ENCODE results near the gene EXOC3L4. TPM values are rescaled to one million over a fixed set of nuclear protein-coding genes. Genes with fewer than 3 reads are reported as not detected.

The EXOC3L4 gene
- total RNA-seq, 1 experiment from 2014 or later, result not detected

DNA sequence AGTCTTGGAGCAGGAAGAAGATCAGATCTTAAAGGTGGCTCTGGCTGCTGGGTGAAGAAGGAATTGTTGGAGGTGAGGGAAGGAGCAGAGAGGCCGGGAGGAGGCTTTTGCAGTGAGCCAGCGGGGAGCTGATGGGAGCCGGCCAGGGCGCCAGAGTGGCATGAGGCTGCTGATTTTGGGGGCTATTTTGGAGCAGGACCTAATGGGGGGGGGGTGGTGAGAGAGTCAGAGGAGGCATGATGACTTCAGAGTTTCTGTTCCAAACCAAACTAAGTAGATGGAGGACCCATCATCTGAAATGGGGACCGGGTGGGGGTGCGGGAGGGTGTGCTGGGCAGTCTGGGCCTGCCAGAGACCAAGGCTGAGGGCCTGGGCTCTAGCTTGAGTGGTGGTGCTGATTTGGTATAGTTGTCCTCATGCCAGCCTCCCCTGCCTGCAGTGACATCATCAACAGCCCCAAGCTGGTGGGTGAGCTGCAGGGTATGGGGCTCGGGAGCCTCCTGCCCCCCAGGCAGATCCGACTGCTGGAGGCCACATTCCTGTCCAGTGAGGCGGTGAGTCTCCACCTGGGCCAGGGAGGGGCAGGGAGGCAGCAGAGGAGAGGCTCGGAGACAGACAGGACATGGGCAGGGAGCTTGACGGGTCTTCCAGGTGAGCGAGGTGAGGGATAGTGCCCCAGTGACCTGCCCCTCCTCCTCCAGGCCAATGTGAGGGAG, 34.9 kb downstream of the EXOC3L4 start:
- intact Hi-C loops (cut with micrococcal nuclease), result no loop called here
- CTCF ChIA-PET, result interaction anchor here (0.6 to 7.3 kb wide), 4 partner anchors 8 to 163 kb away, joined by 3 to 50 read pairs (median 6); no protein-coding TSS in a partner anchor
- Mint-ChIP-seq H3K36me3 (ENCODE audit: insufficient read depth, unreplicated experiment) (no peaks in the 10 kb centered on the region), H3K27ac (ENCODE audit: low read depth, unreplicated experiment) (peak overlapping the region; percentile 11), H3K27me3 (ENCODE audit: insufficient read depth, unreplicated experiment) (no peaks in the 10 kb centered on the region), H3K4me3 (ENCODE audit: unreplicated experiment) (peak overlapping the region; percentile 37), H3K4me1 (ENCODE audit: insufficient read depth, unreplicated experiment) (peaks cover 45% of the 10 kb centered on the region), H3K9me3 (ENCODE audit: unreplicated experiment) (no peaks in the 10 kb centered on the region)
- DNase-seq (ENCODE audit: unreplicated experiment), result no peak
- POLR2A ChIA-PET, result interaction anchor here (0.6 to 2.0 kb wide), 7 partner anchors 8 to 206 kb away, joined by 3 to 10 read pairs (median 5); no protein-coding TSS in a partner anchor
- TF ChIP-seq, protein P1, sequence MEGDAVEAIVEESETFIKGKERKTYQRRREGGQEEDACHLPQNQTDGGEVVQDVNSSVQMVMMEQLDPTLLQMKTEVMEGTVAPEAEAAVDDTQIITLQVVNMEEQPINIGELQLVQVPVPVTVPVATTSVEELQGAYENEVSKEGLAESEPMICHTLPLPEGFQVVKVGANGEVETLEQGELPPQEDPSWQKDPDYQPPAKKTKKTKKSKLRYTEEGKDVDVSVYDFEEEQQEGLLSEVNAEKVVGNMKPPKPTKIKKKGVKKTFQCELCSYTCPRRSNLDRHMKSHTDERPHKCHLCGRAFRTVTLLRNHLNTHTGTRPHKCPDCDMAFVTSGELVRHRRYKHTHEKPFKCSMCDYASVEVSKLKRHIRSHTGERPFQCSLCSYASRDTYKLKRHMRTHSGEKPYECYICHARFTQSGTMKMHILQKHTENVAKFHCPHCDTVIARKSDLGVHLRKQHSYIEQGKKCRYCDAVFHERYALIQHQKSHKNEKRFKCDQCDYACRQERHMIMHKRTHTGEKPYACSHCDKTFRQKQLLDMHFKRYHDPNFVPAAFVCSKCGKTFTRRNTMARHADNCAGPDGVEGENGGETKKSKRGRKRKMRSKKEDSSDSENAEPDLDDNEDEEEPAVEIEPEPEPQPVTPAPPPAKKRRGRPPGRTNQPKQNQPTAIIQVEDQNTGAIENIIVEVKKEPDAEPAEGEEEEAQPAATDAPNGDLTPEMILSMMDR (IDR thresholded peaks at IDR 0.05; ENCODE audit: unreplicated experiment), result no peak
- no TSS peak for BruUV-seq (replicated peaks)

DNA sequence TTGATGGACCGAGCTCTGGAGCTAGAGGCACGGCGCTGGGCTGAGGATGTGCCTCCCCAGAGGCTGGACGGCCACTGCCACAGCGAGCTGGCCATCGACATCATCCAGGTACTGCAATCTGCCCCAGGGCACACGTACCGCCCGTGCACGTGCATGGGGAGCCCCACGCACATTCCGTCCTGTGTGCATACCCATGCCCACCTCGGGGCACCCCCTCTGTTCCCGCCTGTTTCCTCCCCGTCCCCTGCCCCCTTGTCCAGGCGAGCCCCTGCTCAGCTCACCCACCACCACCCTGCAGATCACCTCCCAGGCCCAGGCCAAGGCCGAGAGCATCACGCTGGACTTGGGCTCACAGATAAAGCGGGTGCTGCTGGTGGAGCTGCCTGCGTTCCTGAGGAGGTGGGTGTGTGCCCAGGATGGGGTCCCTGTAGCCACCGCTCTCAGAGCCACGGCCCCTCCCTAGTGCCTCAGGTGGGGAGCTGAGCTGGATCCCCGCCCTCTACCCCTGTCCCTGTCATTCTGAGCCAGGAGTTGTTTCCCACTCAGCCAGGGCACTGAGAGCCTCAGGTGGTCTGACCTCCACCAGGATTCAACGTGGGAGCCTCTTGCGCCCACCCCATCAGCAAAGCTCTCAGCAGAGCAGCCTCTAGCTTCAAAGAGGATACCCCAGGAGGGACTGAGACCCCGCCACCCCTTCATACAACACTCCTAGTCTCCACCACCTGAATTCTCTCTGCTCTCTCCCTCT, 35.7 kb downstream of the EXOC3L4 start:
- CTCF ChIA-PET, result interaction anchor here (0.6 to 7.3 kb wide), 3 partner anchors 25 to 422 kb away, joined by 3 to 50 read pairs (median 9); no protein-coding TSS in a partner anchor
- H3K4me3 Mint-ChIP-seq (ENCODE audit: unreplicated experiment), result peak overlapping the region; percentile 37
- H3K27me3 Mint-ChIP-seq (ENCODE audit: insufficient read depth, unreplicated experiment), result no peaks in the 10 kb centered on the region
- TF ChIP-seq, protein P1 (IDR thresholded peaks at IDR 0.05; ENCODE audit: unreplicated experiment), result no peak
- H3K9me3 Mint-ChIP-seq (ENCODE audit: unreplicated experiment), result no peaks in the 10 kb centered on the region
- POLR2A ChIA-PET, result interaction anchor here (0.6 to 1.6 kb wide), 5 partner anchors 13 to 152 kb away, joined by 3 to 6 read pairs (median 5); no protein-coding TSS in a partner anchor
- no peak for DNase-seq (ENCODE audit: unreplicated experiment)
- H3K4me1 Mint-ChIP-seq (ENCODE audit: insufficient read depth, unreplicated experiment), result peaks cover 45% of the 10 kb centered on the region
- peak overlapping the region; percentile 49 for H3K27ac Mint-ChIP-seq (ENCODE audit: low read depth, unreplicated experiment)
- intact Hi-C loops (cut with micrococcal nuclease), result no loop called here
- BruUV-seq (replicated peaks), result no TSS peak
- no peaks in the 10 kb centered on the region for H3K36me3 Mint-ChIP-seq (ENCODE audit: insufficient read depth, unreplicated experiment)

DNA sequence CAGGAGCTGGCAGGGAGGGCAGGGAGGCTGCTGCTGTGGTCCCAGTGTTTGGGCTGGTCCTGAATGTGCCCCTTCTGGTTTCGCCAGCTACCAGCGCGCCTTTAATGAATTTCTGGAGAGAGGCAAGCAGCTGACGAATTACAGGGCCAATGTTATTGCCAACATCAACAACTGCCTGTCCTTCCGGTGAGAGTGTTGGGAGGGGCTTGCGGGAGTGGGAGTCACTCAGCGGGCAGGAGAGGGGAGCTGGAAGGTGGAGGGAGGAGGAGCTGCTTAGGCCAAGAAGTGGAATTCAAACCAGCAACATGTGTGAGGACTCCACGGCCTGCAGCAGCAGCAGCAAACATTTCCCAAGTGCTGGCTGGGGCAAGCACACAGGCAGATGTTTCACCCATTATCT, 36.4 kb downstream of the EXOC3L4 start:
- Mint-ChIP-seq H3K4me3 (ENCODE audit: unreplicated experiment) (no peak overlapping the region), H3K36me3 (ENCODE audit: insufficient read depth, unreplicated experiment) (peaks cover 5% of the 10 kb centered on the region), H3K27me3 (ENCODE audit: insufficient read depth, unreplicated experiment) (no peaks in the 10 kb centered on the region), H3K27ac (ENCODE audit: low read depth, unreplicated experiment) (peak overlapping the region; percentile 49), H3K4me1 (ENCODE audit: insufficient read depth, unreplicated experiment) (peaks cover 45% of the 10 kb centered on the region), H3K9me3 (ENCODE audit: unreplicated experiment) (no peaks in the 10 kb centered on the region)
- DNase-seq (ENCODE audit: unreplicated experiment), result peak; percentile 90
- BruUV-seq (replicated peaks), result no TSS peak
- intact Hi-C loops (cut with micrococcal nuclease), result no loop called here
- TF ChIP-seq, protein P1 (IDR thresholded peaks at IDR 0.05; ENCODE audit: unreplicated experiment), result no peak
- ChIA-PET POLR2A (interaction anchor here (0.7 to 1.6 kb wide), 4 partner anchors 12 to 151 kb away, joined by 3 to 6 read pairs (median 5); no protein-coding TSS in a partner anchor), CTCF (interaction anchor here (0.5 to 7.3 kb wide), 4 partner anchors 26 to 693 kb away, joined by 3 to 50 read pairs (median 6); no protein-coding TSS in a partner anchor)

DNA sequence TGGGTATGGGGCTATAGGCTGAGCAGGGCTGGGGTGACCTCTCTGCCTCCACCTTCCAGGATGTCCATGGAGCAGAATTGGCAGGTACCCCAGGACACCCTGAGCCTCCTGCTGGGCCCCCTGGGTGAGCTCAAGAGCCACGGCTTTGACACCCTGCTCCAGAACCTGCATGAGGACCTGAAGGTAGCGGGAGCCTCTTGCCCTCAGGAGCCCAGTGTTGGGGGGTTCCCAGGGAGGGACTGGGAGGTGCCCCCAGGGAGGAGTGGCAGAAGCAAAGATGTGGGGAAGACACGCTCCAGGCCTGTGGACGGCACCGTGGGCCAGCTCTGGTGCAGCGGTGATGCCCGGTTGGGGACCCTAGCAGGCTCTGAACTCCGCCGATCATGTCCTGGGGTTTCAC, 37.1 kb downstream of the EXOC3L4 start:
- TF ChIP-seq, protein P1 (IDR thresholded peaks at IDR 0.05; ENCODE audit: unreplicated experiment), result no peak
- H3K9me3 Mint-ChIP-seq (ENCODE audit: unreplicated experiment), result no peaks in the 10 kb centered on the region
- H3K4me3 Mint-ChIP-seq (ENCODE audit: unreplicated experiment), result no peak overlapping the region
- no peak for DNase-seq (ENCODE audit: unreplicated experiment)
- no peaks in the 10 kb centered on the region for H3K27me3 Mint-ChIP-seq (ENCODE audit: insufficient read depth, unreplicated experiment)
- BruUV-seq (replicated peaks), result no TSS peak
- POLR2A ChIA-PET, result interaction anchor here (0.7 to 1.6 kb wide), 4 partner anchors 12 to 150 kb away, joined by 3 to 6 read pairs (median 5); no protein-coding TSS in a partner anchor
- H3K27ac Mint-ChIP-seq (ENCODE audit: low read depth, unreplicated experiment), result no peak overlapping the region
- CTCF ChIA-PET, result interaction anchor here (0.5 to 7.3 kb wide), 2 partner anchors 26 to 693 kb away, joined by 3 to 50 read pairs; no protein-coding TSS in a partner anchor
- H3K36me3 Mint-ChIP-seq (ENCODE audit: insufficient read depth, unreplicated experiment), result peaks cover 5% of the 10 kb centered on the region
- intact Hi-C loops (cut with micrococcal nuclease), result no loop called here
- peaks cover 43% of the 10 kb centered on the region for H3K4me1 Mint-ChIP-seq (ENCODE audit: insufficient read depth, unreplicated experiment)
